HTR-8/SVneo (cell line): ENCODE results near the gene USP31.

ENCODE experiments used
- DNase-seq: peaks from one replicate; pipeline ENCODE4 v3.0.0; 2011; ENCODE audit warnings: low spot score, mixed read lengths; ENCODE audit not compliant: insufficient read length
- FAIRE-seq: peaks from 2 replicates; lab custom pipeline; 2011; peaks lifted over from hg19 to GRCh38; lab: Jason Lieb, UNC

Gene USP31

DNA sequence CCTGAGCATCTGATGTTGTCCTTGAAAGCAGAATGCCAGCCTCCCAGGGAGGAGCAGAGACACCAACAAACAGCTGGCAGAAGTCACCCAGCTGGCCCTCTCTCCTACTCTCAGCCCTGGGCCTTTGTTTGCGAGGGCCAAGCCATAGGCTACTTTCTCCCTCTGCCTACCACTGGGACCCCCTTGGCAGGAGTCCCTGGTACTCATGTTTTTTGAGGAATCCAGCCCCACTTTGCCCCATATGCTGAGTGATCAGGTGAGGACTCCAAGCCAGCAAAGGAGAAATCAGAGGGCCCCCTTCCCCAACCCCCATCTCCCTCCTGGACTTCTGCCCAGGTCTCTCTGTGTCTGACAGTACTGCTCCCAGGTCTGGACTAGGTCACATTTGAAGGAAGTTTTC is 121.9 kb downstream of the USP31 start:
- DNase-seq = no peak

DNA sequence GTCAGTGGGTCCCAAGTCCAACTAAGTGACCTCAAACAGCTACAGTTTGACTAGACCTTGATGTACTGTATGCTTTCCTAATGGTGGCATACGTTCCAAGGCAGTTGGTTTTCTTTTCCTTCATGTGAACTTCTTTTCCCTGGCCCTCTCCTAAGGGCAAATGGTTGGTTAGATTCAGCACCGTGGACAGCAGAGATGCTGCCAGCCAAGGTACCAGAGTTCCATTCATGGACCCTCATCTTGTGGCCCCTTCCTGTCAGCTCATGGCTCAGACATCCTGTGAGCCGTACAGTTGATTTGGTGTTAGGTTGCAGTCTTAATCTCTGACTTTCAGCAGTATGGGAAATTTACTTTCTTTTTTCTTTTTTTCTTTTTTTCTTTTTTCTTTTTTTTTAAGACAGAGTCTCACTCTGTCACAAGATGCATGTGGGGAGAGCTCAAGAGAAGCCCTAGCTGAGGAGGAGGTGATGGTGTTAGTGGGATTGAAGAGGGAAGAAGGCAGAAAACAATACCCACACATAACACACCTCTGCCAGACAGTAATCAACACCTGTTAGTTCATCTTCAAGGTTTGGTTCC is 122.4 kb downstream of the USP31 start:
- FAIRE-seq (no peak), DNase-seq (peak; percentile 13)

More for the DNA sequence above, 121.9 kb downstream of the USP31 start:
- FAIRE-seq = no peak

DNA sequence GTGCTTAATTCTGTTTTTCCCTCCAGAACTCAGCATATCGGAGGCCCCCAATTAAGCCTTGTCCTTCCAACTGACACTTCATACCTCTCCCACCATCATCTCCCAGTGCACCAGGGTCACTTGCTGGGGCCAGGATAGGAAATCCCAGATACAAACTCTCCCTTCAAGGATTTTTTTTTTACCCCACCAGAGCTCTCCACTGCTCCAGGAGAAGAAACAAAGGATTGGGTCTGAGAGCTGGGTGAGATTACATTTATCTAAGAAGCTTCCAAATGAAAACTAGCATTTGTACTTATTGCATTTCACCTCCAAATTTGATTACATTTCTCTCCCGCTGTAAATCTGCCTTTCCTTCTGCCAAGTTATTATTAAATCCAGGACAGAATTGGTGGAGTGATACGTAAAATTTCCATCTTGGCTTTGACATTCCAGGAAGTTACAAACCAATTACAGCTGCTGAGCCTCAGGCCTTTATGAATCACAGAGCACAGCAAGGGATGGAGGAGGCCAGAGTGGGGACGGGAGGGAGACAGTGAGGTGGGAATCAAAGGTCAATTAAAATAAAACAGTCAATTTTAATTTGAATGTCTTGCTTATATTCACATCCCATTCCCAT is 123.5 kb downstream of the USP31 start:
- no peak for DNase-seq
- FAIRE-seq = no peak

DNA sequence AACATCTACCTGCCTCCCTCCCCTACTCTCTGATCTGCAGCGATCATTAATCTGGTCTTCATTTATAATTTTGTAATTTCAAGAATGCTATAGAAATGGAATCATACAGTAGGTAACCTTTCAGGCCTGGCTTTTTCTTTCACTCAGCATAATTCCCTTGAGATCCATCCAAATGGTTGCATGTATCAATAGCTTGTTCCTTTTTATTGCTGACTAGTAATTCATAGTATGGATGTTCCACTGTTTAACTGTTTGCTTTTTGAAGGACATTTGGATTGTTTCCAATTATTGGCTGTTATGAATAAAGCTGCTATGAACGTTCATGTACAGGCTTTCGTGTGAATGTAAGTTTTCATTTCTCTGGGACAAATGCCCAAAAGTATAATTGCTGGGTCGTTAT is 125.2 kb downstream of the USP31 start:
- FAIRE-seq (no peak), DNase-seq (no peak)

DNA sequence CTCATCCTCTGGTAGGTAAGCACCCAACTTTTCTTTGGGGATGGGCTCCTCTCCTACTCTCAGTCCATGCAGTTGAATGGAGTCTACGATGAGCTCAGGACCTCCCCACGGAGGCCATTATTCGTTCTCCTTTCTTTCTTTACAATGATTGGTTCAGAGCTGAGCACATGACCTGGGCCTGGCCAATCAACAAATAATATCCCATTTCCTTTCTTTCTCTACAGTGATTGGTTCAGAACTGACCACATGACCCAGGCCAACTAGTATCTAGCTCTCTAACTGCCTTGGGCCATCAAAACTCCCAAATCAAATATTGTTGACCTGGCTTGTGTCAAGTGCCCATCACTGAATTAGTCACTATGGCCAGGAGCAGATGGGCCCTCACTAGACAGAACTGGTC is 129.2 kb downstream of the USP31 start:
- FAIRE-seq = no peak

DNA sequence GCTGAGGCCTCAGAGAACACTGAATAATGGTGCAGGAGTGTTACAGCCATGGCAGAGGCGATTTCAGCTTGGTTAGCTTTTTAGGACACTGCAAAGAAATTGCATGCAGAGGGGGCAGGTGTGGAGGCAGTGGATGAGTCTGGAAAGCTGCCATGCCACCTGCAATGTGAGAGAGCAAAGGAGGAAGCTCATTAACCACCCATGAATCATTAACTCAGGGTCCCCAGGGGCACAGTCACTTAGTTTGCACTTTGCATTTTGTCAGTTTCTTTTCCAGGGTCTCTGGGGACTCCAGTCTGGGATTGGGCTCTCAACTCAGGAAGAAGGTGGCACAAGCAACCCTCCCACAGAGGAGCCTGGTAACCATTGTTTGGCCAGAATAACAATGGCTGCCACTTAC is 132.9 kb downstream of the USP31 start:
- FAIRE-seq = no peak
- no peak for DNase-seq

More for the DNA sequence above, 129.2 kb downstream of the USP31 start:
- DNase-seq = no peak

DNA sequence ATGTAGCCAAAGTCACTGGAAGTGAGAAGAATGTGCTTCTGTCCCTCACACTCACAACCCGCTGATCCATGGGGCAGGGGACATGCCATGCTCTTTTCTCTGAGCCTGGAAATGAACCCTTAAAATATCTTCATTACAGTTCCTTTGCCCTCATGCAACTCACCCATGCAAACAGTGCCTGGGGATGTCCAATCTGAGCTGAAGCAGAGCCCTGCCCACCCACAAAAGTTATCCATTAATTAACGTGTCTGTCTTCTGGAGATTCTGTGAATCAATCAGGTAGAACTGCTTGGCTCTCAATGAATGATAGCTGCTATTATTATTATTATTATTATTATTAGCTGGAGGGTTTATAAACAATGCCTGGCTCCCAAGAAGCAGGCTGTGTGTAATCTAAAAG is 133.7 kb downstream of the USP31 start:
- DNase-seq (no peak), FAIRE-seq (no peak)

DNA sequence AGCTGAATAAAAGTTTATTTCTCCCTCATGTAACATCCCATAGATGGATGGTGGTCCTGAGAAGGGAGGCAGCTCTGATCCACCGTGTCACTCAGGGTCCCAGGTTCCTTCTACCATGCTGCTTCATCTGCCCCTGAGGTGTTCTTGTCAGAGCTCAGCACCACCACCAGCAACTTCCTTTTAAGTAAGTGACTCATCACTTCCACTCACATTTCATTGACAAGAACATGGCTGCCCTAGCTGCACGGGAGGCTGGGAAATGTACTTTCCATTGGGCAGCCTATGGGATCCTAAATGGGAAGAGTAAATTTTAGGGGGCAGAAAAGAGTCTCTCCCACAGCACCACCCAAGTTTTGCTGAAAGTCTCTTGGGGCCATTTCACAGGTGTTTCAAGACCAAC is 134.7 kb downstream of the USP31 start:
- no peak for FAIRE-seq
- no peak for DNase-seq
